CD4-positive, alpha-beta T cell treated with Interleukin-6 at 100 ng/mL for 8 hours (primary cell): ENCODE measurements around the gene SERTAD2.

ENCODE experiments used
- DNase-seq: peaks from one replicate; pipeline ENCODE4 v3.0.0-alpha.2; 2020; ENCODE audit warnings: mixed read lengths, low spot score

The SERTAD2 gene

DNA sequence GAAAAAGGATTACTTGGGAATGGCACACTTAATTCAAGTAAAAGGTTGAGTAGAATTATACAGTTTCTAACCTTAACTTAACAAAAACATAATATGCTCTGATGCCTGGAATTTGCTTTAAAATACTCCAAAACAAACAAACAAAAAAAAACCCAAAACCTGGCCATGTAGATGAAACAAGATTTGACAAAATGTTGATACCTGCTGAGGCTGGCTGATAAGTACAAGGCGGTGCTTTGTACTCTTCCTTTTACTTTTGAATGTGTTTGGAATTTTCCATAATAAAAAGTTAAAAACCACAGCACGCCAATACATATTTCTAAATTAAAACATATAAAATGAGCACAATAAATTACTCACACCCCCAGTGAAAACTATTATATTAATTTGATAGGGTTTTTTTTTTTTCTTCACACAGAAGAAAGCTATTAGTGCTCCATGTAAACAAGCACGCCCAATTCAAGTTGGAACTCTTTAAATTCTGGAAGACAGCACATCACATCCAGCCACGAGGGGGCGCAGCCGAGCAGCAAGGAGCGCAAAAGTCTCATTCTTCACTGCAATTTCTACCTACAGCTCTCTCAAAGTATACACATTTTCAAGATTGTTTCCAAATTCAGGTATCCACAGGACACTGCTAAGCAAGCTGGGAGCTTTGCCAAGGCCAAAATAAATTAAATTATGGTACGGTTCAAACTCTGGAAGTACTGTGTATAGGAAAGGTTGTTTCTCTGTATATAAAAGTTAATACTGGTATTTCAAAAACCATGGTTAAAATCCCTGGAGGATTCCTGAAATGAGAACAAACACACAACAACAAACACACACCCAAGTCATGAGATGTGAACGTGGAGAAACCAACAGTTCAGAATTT is 7.5 kb downstream of the SERTAD2 start:
- peak; percentile 82 for DNase-seq

DNA sequence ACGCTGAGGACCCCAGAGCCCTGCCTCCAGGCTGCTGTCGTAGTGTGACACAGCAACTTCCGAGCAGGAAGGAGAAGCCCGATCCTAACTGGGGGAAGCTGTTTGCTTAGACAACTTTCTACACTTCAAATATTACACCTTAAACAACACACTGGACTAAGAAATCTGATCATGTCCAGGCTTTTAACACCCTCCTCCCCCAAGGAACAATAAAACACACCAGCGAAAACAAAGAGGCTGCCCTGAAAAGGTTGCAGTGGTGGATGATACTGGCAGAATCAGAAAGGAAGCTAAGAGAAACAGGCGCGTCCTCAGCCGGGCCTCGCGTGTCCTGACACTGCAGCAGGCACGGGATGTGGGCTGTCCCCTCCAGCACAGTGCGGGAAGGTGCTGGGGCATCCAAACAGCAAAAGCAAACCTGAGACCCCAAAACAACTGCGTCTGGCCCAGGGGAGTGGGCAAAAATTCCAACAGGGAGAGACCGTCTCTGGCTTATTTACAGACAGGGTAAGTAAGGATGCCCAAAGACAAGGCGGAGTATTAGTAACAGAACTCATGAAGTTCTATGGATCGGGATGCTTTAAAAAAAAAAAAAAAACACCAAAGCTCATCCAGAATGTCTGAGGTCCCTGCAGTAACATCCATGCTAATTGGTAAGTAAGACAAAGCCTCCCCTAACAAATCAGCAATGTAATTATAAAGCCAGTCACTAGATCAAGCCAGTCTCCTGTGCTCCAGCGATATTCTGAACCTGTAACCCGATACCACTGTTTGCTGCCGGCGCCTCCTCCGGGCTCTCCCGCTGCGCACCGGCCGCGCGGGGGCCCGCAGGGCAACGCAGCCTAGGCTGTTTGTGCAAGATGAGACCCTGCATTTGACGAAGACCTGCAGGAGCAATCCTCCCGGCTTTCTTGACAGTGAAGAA is 9.0 kb downstream of the SERTAD2 start:
- peak; percentile 43 for DNase-seq

DNA sequence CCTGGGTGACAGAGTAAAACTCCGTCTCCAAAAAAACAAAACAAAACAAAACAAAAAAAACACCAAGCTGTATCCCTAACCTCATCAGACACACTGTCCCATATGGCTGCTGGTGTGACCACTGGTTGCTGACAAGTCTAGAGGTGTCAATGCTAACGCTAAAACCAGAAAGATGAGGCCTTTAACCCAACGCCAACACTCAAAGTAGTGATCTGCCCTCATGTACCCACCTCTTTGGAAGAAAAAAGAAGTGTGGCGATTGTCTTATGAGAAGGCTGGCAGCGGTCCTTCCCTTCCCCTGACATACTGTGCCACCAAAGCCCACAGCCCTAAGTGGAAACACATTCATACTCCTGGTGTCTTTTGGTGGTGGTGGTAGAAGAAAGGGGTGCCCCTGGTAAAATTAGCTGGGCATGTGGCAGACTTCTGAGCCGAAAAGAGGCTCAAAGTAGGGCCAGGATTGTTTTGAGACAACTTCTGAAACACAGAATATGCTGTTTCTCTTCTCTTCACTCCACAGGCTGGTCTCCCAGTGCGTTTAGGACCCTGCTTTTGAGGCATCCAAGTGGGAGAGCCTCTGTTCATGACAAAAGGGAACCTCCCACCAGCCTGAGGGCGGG is 9.8 kb downstream of the SERTAD2 start:
- no peak for DNase-seq

DNA sequence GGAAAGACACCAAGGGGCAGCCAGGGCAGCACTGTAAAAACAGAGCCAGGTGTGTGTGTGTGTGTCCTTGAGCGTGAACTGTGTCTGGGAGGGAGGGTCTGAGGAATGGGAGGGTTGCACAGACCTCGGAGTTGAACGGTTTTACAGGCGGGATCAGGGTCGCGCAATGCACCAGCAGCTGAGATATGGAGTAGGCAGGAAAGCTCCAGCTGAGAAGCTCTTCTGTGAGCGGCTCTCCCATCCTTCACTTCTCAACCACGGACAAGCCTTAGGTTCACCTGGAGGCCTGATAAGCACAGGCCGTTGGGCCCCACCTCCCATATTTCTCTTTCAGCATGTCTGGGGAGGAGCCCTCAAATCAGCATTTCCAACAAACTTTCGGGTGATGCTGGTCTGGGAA is 12.1 kb downstream of the SERTAD2 start:
- DNase-seq, result no peak

DNA sequence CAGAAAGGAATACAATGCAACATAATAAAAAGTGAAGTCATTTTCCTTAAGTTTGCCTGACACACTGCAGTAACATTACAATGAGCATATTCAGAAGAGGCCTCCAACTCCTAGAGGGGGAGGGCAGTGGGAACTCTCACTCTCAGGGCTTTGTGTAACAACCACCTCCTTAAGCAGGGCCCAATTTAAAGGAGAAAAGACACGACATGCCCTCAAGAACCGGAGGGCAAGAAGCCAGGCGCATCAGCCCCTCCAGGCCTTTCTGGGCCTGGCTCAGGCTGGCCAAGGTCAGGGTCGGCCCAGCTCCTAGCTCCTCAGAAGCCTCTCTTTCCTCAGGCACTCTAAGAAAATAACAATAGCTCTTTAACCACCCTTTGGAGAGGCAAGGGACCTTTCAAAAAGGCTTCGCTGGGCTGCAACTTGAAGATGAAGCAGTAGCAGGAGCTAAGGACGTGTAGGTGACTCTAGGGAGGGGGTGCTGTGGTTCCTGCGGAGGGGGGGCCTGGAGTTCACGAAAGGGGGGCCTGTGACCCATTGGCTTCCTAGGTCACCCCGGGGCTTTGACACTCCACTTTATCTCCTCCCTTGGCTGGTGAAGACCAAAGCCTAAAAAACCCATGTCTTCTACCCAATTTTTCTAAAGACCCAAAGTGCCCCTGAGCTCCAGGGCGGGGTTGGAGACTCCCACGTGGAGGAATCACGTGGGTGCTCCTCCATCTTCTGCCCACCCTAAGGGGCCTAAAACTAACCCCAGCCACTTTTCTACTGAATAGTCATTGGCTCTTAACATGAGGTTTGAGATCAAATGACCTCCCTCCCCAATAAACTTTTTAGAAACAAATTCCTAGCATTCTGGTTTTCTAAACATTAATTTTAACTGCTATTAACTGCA is 13.3 kb downstream of the SERTAD2 start:
- no peak for DNase-seq

DNA sequence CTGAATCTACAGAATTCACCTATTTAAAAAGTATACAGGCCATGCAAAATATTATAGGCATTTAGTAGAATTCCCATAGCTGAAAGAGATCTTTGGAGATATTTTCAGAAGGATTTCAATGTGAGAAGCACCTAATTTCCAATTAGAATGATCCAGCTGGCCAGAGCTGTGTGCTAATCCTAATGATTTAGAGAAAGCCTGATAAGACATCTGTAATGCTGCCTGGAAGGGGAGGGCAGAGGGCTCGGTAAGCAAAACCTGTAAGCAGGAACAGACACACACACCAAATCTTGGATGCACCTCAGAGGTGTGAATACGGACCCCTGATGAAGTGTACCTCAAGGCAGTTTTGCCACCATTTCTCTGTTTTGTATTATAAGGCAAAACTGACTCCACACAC is 14.0 kb downstream of the SERTAD2 start:
- no peak for DNase-seq

DNA sequence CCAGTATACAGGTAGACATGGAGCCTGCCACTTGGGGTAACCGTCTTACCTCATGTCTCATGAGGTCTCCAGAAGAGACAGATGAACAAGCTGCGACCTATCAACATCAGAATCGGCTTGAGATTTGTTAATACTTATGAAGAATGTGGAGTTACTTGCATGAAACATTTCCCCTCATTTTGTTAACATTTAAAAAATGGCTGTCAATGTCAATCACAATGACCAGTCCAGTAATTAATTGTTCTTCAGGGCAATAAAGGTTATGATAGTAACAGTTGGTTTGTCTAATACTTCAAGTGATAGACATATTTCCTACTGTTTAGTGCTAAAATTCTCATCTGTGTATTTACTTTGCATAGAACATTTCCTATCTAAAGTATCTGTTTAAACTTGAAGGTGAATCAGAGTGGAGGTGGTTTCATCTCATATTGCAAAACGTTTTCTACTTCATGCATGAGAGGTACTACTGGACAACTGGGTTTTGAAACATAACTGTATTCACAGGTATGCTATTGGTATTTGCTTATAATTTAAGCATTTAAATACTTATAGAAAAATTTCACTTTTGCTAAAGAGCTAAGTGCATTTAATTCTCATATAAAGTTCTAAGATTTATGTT is 15.1 kb downstream of the SERTAD2 start:
- no peak for DNase-seq

DNA sequence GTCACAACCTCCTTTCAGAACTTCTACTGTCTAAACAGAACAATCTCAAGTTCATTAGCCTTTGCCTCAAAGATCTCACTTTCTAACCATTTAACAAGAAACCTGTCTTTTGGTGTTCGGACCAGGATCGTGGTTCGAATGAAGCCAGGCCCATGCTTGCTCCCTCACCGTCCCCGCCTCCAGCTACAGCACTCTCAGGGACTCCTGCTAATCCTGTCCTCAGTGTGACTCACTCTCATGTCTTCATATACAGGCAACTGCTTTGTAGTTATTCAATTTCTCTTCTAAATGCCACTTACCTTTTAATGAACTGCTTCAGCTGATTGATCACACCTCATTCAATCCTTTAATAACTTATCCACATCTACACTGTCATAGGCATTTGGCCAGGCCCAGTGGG is 15.8 kb downstream of the SERTAD2 start:
- no peak for DNase-seq

DNA sequence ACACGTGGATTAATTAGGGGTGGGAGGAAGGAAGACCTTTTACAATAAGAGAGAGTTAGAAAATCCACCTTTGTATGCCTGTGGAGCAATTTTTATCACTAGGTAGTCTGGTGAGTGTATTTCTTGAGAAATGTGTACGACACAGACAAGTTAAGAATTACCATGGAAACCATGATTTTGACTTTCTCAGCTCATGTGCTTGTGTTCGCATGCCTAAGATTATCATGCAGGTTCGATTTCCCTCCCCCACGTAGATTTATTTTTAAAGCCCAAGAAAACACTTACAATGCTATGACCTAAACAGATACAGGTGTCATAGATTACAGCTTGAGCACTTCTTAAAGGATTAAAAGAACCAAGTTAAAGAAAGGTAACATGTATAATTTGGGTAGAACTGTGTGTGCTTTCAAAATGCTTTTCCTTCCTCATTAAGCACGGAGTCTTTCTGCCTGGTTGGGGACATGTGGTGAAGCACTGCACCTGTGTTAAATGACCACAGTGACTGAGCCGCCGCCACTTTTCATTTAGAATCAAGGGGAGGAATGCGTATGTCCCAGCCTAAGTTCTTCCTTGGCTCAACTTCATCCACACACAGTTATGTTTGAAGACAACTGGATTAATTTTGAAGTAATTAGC is 16.6 kb downstream of the SERTAD2 start:
- no peak for DNase-seq

DNA sequence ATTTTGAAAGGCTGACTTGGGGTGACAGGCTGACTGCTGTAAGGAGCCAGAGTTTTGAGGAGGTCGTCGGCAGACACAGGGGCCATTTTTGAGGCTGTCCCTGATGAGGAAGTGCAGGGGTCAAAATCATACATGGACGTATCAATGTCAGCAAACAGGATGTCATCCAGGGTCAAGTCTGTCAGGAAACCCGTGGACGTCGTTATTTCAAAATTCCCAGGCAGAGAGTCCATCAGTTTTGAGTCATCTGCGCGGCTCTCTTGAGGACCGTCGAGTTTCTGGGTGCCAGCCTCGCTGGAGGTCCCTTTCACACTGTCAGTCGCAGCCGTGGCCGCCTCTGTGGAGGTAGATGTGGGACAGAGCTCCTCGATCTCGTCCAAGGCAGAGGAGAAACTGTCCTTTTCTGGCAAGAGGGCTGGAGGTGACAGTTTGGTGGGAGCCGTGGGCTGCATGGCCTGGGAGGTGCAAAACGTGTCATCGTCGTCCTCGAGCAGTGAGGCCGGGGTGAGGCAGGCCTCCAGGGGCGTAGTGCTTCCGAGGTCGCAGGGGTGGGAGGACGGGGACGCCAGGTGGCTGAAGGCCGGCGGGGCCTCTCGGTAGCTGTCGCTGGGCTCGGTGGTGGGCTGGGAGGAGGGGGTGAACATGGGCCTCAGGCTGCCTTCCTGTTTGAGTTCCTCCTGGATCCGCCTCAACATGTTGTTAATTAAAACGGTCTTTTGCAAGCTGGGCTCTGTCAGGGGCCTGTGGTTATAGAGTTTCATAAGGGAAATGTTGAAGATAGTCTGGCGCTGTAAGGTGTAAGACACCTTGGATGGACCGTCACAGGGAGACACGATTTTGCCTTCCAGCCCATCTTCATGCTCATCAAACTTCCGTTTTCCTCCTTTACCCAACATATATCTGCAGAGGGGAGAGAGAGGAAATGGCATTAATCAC is 17.5 kb downstream of the SERTAD2 start:
- no peak for DNase-seq

DNA sequence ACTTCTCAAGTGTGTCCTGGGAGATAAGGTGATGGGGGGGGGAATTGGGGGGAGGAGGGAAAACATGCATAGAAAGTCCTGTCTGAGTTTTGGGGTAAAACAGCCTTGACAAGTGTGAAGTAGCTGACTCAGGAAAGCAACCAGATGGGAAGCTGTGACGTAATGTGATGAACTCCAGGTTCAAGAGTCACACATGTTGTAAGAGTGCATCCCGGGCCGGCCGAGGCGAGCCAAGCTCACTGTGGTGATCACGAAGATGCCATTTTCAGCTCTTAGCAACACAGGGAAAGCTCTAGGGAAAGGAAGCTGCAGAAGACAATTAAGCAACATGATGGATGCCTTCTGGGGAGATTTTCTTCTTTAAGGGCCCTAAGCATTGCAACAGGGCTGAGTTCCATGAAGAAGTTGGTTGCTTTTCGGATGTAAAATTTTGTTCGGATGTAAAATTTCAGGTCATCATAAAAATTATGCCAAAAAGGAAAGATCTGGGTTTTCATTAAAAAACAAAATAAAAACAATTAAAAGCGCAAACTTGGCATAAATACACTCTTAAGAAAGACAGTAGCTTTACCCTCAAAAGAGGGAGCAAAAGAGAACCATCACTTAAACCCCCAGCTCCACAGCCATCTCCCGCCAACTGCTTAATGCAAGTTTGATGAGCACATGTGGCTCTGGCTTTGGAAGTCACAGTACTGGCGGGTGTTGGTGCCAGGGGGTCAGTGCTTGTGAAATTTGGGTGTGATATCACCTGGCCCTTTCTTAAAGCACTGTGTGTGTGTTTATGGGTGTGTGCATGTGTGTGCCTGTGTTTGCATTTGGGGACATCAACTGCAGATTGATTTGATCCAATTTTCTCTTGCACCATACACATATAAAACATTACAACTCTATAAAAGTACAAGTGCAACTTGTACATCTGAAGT is 19.1 kb downstream of the SERTAD2 start:
- DNase-seq, result no peak

DNA sequence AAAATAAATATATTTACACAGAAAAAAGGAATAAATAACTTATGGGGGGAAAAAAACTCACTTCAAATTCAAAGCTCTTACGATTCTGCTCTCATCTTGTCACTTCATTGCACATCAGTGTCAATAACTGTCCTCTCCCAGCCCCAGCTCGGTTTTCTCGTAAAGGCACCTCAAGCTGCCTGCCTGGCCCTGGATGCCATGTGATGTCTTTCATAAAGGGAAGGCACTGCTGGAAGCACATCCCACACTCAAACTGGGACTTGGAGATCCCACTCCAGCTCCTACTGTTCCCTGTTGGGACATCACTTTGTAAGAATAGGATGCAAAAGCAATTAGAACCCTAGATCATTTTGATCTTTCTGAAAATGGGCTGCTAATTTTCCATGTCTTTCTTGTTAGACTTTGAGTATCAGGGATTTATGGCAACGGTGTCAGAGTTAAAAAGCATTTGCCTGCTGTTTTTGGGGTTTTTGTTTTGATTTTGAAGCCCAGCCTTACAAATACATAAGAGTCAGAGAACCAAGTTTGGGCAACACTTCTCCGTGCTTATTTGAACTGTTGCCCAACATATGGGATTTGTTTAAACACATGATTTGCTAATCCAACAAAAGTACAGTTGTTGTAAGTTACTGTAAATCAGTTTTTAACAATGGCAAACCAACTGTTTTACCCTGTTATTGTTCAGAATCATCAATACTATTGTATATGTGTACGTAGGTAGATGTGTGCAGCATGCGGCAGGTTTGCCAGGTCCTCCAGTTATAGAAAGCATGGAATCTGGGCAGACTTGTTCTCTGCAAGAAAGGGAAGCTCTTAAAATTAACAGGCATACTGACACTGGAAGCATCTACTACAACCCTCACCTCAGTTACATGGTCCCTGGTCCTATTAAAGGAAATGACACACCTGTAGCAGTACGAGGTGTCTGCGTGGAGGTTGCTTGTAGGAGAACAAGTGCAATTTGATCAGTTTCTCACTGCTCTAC is 20.6 kb downstream of the SERTAD2 start:
- DNase-seq, result no peak

DNA sequence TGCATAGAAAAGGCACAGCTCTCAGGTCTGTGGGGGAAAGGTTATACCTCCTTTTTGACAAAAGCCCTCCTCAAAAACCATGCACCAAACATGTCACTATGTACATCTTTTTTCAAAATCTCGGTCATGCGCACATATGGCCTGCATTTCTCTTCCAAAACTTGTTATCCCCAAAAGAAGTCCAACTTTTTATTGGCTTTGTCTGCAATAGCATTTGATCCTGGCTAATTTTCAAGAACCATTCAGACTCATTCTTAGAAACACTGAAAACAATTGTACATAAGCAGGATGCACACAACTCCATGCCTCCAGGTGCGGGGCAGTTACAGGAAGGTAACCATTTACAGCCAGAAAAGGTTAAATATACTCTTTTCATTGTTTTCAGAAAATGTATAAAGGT is 21.9 kb downstream of the SERTAD2 start:
- no peak for DNase-seq

DNA sequence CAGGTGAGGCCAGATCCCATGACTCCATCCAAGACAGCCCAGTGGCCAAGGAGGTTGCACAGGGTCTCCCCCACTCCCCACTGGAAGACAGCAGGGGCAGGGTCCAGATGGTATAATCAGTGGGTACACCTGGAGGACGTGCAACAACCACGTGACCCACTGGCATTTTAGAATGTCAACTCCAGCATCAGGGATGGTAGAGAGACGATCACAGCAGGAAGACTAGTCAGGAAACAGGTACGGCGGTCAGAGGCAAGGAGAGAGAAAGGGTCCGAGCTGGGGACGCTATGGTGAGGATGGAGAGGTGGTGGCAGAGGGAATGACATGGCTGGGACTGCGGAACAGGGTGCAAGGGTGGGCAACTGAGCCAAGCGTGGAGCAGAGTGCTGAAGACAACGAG is 23.0 kb downstream of the SERTAD2 start:
- DNase-seq, result no peak

DNA sequence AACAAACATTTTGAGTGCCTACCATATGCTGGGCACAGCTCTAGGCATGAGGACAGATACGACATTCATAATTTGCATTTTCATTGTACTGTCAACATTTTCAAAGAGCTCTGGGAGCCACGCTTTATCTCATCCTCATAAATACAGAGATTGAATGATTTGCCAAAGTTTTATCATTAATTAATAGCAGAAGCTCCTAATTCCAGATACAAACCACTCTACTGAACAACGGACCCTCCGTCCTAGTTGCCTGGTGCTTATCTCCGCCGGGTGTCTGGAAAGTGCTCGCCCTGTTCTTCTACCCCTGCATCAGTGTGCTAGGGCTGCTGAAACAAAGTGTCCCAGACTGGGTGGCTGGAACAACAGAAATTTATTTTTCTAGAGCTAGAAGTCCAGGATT is 23.8 kb downstream of the SERTAD2 start:
- no peak for DNase-seq

DNA sequence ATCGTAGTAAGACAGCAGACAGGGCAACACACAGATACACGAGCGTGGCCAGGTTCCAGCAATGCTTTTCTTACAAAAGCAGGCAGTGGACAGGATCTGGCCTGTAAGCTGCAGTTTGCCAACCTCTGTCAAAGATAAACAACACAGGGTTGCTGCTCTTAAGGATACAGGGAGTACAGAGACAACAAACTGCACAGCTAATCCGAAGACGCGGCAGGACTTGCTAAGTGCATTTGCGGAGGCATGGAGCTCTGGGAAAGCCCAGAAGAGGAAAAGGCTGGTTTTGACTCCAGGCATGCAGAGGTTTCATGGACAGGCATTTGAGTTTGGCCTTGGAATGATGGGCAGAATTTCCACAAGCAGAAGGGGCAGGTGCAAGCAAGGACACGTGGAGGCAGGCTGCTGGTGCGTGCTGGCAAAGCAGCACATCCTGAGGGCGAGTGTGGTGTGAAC is 24.4 kb downstream of the SERTAD2 start:
- no peak for DNase-seq
